Skin of body (tissue), 2 donors: ENCODE data around the gene ADGRD1. TPM values are rescaled to one million over a fixed set of nuclear protein-coding genes. Genes with fewer than 3 reads are reported as not detected.

Experiments used
- DNase-seq: peaks from one replicate; lab custom pipeline; 2025; lab: John Stamatoyannopoulos, UW
- total RNA-seq: library from RNA; depleted of rRNA; stranded (reverse); fragments of >200 nt; gene quantifications from one replicate; pipeline ENCODE4 v1.2.3, GENCODE V29; 2014

The ADGRD1 gene
- total RNA-seq, 1 donor from 2014 or later = 7.3 TPM

DNA sequence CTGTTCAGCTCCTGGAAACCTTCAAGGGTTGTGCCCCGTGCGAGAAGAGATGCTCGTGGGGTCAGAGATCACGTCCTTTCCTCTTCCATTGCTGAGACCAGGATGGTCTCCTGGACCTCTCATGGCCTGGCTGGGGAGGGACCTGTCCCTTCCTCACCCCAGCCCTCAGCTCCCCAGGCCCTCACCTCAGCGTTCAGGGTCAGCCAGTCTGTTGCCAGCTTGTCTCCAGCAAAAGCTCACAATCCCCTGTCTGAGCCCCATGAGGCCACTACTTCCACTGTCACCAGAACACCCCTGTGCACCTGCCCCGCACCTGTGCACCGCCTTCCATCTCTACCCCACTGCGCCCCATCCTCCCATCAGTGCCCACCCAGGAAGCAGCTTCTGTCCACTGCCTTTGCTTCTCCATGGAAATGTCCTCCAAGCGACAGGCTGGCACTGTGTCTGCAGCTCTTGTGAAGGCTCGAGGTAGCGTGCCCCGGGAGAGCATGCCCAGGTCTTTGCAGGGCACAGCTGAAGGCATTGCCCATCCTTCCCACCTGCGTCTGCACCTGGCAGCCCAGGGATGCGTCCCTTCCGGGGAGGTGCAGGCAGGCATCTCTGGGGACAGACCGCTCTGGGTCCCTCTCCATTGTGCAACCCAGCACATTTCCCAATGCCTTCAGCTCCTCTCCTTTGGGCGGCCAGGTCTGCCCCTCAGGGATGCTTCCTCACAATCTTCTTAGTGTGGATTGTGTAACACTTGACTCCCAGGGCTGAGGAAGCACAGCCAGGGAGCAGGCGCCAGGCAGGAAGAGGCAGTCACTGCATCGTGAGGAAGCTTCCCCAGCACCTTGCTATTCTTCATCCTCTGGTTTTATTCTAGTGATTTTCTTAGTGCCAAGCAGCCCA lies 179.6 kb downstream of the ADGRD1 start:
- DNase-seq = no peak

DNA sequence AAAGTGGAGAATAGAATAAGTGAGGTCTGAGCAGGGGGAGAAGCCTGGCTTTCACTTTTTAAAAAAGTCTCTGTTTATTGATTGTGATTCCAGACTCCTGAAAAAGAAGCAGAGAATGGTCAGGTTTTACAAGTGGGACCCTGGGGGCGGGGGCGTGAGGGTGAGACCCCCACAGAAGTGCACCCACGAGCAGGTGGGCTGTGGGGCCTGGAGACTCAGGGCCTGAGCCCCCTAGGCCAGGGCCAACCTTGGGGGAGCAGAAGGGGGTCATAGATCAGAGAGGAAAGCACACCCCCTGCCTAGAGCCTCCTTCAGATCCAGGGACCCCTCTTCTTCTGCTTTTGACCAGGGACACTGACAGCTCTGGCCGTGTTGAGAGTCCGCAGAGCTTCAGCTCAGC lies 180.3 kb downstream of the ADGRD1 start:
- no peak for DNase-seq

DNA sequence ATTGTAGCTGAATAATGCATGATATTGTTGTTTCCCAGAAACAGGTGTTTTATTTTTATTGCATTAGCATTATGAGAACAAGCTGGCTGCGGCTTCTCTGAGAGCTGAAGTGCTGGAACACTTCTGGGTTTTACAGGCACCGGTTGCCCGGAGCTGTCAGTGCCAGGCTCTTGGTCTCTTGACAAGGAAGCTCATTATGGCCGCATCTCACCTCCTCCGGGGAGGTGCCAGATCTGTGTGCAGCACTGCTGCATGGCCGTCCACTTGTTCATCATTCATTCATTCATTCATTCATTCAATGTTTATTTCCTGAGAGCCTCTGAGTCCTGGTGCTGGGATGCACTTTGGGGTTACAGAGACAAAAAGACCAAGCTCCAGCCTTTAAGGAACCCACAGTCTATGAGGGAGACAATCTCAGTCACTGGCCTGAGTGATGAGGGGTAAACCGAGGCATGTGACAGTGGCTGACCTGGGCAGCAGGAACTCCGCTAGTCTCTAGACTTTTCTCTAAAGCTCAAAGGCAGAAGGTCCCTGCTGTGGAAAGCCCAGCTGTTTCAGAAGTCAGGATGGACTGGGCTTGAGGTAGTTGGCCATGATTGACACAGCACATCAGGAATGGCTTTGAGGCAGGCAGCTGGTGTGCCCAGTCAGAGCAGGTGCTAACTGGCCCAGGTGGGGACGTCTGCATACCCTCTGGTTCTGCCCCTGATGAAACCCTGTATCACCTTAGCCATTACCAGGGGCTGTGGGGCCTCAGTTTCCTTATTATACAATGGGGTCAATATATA lies 181.0 kb downstream of the ADGRD1 start:
- DNase-seq = no peak

DNA sequence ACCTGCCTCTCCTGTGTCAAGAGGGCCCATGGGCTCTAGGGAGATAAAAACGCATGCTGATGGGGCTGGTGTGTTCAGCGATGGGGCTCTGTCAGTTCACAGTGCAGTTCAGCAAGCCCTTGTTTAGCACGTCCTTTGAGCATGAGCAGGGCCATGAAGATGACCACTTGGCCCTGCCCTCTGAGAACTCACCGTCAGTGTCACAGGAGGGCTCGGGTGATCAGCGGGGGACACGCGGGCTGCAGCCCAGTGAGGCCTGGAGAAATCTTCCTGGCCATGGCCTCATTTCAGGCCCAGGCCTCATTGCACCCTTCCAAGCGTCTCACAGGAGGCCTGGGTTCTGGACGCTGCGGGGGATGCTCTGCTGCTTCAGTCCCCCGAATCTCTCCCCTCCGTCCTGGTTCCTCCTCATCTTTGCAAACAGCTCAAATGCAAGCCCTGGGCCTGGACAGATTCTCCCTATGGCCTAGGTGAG lies 181.6 kb downstream of the ADGRD1 start:
- DNase-seq = no peak

DNA sequence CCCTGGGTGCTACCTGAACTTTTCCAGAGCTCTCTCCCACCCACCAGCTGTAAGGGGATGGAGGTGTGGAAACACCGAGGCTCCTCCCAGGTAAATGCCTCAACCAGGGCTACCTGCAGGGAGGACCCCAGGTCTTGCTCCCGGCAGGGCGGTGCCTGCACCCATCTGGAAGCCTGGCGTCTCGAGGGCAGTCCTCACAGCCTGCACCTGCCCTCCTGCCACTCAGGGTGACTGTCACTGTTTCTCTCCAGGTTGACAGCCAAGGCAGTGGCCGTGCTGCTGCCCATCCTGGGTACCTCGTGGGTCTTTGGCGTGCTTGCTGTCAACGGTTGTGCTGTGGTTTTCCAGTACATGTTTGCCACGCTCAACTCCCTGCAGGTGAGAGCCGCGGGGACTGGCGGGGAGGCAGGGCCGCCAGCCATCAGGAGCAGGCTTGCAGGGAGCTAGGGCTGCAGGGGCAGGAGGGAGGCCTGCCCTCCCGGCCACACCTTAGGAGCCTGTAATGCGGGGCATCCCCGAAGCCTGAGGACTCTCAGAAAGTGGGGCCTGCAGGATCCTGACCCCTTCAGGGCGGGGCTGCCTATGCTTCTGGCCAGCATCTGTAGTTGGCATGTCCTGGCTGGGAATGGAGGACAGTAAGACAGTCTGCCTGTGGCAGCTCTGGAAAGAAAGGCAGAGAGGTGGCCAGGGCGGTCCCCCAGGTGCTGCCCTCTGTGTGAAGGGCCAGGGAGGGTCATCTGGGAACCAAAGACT lies 182.3 kb downstream of the ADGRD1 start:
- DNase-seq = no peak

DNA sequence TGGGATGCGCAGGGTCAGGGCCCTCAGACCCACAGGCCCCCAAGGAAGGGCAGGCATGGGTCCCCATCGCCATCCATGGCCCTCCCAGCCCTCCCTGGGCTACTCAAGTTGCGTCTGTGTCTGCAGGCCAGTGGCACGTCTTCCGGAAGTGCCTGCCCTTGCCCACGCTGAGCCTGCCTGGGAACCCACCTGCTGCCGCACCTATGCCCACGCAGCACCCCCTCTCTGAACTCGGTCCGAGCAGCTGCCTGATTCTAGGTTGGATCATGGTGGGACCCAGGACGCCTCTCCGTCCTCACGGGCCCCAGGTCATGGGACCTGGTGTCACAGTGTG lies 182.8 kb downstream of the ADGRD1 start:
- no peak for DNase-seq

DNA sequence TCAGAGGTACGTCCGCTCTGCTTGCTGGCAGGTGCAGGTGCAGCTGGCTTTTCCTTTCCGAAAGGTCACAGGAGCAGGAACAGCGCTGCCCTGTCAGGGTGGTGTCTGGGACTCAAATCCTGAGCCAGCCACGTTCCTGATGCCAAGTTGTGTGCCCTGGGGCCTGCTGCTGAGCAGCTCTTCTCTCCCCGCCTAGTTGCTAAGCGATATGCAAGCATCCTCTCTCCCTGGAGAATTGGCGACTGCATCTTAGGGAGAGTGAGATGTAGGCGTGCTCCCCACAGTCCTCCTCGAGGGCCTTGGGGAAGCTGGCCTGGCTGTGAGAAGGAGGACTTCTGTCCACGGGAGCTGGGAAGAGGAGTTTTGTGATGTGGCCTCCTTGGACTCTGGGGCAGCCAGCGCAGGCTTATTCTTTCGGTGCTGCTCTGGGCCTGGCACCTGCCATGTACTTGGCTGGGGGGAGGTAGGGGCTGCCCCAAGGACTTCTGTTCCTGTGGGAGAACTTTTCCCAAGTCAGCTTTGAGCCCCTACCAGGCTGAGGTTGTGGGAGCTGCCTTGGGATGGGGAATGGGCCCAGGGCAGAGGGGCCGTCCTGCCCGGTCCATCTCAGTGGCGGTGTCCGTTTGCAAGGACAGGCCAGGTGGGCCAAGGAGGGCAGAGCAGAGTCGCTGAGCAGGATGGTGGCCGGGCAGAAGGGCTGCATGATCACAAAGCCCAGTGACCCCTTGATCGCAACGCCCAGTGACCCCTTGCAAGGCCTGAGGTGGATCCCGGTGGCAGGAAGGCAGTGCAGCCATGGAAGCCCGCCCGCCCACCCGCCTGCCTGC lies 183.5 kb downstream of the ADGRD1 start:
- no peak for DNase-seq

DNA sequence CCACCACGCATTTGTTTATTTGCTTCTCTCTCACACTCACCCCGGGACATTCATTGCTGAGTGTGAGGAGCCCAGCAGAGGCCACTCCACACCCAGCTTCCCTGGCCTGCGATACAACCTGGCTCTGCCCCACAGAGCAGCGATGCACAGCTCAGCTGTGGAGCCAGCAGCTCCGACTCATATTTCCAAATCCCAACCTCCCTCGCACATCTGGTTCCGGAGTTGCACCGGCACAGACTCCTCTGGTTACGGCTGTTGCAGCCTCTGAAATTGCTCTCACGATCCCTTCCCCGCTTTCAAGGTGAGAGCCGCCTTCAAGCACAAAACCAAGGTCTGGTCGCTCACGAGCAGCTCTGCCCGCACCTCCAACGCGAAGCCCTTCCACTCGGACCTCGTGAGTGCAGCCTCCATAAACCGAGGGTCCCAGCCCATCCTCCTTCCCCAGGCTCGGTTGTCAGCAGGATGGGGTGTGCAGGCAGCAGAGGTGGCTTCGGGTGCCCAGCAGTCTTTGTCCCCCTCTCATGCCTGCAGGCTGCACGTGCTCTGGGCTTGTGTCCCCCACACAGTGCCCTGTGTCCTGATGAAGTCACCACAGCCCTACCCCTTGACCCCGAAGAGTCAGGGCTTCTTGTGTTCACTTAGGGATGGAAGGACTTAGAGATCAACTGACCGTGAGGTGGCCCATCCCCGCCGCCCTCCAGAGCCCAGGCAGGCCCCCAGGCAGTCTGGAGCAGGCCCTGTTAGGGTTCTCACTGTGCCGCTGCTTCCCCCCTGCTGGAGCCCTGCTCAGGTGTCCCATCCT lies 184.3 kb downstream of the ADGRD1 start:
- peak; percentile 20 for DNase-seq

DNA sequence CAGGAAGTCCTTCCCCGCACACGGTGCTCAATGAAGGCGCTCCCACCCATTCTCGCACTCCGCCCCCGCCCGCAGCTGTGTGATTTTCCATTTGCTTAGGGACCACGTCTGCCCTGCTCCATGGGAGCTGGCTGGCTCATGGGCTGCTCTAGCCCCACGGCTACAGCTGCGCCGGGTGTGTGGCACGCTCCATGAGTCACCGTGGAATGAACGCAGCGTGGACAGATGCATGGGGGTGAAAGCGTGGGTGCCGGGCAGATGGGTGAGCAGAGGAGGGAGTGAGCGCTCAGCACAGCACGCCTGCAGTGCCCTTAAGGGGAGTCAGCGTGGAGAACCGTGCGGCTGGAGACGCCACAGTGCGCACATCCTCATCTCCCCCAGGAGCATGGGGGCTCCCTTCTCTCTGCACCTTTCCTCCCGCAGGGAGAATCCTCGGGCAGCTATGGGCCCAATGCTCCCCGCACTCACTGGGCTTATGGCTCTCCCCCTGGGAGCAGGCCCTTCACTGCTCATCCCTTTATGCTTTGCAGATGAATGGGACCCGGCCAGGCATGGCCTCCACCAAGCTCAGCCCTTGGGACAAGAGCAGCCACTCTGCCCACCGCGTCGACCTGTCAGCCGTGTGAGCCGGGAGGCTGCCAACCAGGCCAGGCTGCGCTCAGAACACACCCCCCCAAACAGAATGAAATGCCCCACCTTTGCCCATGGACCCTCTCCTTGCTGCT lies 185.1 kb downstream of the ADGRD1 start:
- DNase-seq = no peak

DNA sequence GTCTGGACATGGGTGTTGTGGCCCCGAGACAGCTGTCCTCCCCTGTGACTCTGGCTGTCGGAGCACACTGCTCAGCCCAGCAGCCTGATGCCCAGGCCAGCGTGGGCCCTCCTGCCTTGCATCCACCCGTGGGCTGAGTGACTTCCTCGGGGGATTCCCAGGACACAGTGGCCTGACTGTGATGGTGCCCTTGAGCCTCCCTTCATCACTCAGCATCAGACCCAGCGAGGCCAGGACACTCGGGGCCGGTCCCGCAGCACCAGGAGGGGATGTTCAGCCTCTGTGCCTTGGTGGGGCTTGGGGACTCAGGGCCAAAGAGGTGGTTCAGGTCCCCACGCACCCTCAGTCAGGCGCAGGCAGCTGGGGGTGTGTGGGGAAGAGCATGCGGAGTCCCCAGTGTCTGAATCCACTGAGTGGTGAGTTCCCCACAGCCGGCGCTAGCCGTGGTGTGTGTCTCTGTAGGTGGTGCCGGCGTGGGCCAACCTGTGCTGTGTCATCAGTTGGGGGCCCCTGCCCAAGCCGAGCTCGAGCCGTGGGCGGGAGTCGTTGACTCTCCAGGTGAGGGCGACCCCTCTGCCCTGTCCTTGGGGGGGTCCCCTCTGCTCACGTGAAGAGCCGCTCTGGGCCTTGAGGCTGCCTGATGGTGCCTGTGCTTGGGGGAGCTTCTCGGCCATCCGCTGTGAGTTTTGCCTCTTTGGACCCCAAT lies 185.8 kb downstream of the ADGRD1 start:
- DNase-seq = no peak

DNA sequence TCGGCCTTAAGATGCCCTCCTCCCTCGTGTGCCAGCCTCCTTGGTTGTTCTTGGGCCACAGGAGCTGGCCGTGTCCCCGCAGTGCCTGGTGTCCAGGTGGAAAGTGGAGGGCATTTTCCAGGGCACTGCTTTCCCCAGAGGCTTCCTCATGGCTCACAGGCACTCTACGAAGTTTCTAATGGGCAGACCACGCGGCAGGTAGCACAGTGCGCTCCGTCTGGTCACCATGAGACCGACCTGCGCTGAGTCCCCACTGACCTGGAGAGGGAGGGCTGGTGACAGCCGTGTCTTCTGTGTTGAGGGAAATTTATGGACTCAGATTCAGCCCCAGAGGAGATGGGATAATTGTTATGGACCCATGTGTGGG lies 186.3 kb downstream of the ADGRD1 start:
- DNase-seq = no peak

DNA sequence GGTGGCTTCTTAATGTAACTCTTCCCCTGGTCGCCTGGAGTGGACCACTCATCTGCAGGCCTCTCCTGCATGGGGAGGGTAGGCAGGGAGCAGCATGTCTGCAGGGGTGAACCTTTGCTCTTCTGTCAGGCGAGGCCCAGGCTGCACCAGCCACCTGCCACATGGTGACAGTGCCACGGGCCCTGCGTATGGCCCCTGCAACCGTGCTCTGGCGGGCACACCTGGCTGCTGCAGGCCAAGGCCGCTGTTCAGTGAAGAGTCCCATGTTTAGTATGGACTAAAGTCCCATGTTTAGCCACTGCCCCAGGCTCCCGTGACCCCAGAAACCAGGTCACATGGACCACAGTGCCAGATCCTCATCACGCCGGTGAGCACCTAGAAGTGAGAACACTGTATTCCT lies 187.0 kb downstream of the ADGRD1 start:
- no peak for DNase-seq

DNA sequence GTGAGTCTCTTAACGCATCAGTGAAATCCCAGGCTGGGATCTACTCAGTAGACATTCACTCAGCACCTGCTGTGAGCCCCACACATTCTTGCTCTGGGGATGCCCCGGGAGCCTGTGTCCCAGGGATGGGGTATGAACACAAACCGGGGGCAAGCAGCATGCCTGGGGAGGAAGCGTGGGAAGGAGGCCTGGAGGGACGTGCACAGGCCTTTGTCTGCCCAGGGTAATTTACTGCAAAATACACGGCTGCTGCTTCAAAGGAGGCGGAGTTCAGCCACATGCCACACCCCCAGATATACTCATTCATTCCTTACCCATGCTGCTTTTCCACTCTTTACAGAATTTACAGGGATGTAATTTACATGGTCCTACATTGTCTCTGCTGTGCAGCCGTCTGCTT lies 187.8 kb downstream of the ADGRD1 start:
- DNase-seq = no peak

DNA sequence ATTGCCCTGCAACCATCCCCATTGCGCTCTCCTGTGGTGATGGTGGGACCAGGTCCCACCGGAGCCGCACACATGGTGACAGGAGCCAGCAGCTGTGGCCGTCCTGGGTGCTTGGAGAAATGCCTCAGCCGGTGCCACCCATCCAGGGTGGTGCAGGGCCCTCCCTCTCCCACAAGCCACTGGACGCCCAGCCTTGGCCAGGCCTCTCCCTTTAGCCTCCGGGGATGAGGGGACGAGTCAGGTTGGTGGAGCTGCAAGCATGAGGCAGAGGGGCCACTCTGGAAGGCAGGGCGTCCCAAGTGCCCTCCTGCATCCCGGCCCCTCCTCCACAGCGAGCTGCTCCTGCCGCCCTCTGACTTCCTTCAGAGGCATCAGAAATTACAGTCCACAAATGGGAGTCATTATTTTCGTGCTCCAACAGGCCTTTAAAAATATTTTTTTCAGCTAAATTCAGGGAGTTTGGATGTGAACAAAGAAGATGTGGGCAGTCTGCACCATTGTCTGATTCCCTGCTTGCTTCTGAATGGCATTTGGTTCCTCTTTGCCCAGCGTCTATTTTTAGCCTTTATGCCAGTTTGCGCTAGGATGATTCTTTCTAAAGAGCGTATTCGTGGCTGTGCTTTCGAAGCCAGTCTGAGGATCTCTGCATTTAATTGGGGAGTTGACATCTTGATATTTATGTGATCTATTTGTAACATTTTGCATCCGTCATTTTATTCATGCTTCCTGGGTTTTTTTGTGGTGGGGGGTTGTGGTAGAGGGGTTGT lies 189.4 kb downstream of the ADGRD1 start:
- no peak for DNase-seq

DNA sequence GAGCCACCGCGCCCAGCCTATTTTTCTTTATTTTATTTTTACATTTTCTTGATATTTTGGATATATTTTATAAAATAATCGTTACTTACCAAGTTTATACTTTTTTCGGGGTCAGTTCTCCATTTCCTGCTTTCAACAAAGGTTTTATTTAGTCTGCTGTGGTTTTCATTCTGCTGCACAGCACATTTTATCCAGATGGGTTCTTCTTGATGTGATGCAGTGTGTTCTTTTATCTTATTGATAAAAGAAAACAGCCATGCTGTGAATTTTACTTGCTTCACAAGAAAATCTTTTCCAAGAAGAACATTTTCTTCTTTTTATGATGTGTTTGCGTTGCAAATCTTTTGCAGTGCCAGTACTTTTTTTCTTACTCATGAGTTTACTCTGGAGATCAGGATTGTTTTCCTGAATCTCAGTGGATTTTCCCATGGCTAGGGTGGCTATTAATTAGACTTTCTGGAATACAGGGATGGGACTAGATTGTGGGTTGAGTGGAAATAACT lies 192.5 kb downstream of the ADGRD1 start:
- DNase-seq = no peak

DNA sequence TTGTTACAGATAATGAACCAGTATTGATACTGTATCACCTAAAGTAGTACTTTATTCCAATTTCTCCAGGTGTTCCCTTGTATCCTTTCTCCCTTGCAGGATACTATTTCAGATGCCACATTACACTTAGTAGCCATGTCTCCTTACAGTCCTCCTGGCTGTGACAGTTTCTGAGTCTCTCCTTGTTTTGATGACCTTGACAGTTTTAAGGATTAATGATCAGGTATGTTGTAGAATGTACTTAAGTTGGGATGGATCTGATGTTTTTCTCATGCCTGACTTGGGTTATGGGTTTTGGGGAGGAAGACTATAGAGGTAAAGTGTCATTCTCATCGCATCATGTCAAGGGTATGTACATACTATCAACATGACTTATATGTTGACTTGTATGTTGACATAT lies 193.6 kb downstream of the ADGRD1 start:
- DNase-seq = no peak

DNA sequence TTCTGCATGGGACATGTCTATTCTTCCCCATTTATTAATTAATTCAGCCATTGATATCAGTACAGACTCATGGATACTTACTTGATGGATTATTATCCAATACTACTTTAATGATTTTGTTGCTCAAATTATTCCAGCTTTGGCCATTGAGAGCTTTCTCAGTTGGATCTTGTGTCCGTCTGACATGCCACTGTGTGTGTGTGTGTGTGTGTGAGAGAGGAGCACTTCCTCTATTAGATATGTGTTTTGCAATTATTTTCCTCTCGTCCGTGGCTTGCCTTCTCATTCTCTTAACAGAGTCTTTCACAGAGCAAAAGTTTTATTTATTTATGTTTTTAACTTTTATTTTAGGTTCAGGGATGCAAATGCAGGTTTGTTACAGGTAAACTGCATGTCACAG lies 194.2 kb downstream of the ADGRD1 start:
- no peak for DNase-seq
